Ectodermal cell (in vitro differentiated cells): ENCODE measurements around the gene USP2.

ENCODE experiments used
- H3K27ac ChIP-seq: 2 replicates; pipeline ENCODE4 v1.7.0; 2013; ENCODE audit warnings: mild to moderate bottlenecking, low read depth, low read length; ENCODE audit not compliant: insufficient read depth, poor library complexity, severe bottlenecking
- H3K27me3 ChIP-seq: 2 replicates; pipeline ENCODE4 v1.7.0; 2013; ENCODE audit warnings: mild to moderate bottlenecking, low read length; ENCODE audit not compliant: insufficient read depth, control insufficient read depth, poor library complexity, severe bottlenecking
- H3K36me3 ChIP-seq: one replicate; pipeline ENCODE4 v1.7.0; 2013; ENCODE audit warnings: low read length; ENCODE audit not compliant: control insufficient read depth, insufficient read depth
- H3K4me1 ChIP-seq: one replicate; pipeline ENCODE4 v1.7.0; 2013; ENCODE audit warnings: low read length; ENCODE audit not compliant: control insufficient read depth, insufficient read depth
- H3K4me3 ChIP-seq: 2 replicates; pipeline ENCODE4 v1.7.0; 2013; ENCODE audit warnings: low read depth, low read length, control low read depth; ENCODE audit not compliant: insufficient read depth
- H3K9me3 ChIP-seq: 2 replicates; pipeline ENCODE4 v1.7.0; 2013; ENCODE audit warnings: mild to moderate bottlenecking, low read length, moderate library complexity; ENCODE audit not compliant: control insufficient read depth
- WGBS, 2 experiments: methylation state at CpG; one replicate each; pipeline ENCODE4 v1.1.7; 2013; ENCODE audit warnings: missing lambda C conversion rate in 2 of 2; 5-methylcytosine and 5-hydroxymethylcytosine counted together

The USP2 gene

GRCh38 chr11:119371778-119372182 is 9.7 kb downstream of the USP2 start:
- Histone ChIP-seq H3K36me3 (no peaks in the 10 kb centered on the region), H3K4me3 (no peak overlapping the region), H3K27me3 (no peaks in the 10 kb centered on the region), H3K9me3 (no peaks in the 10 kb centered on the region), H3K4me1 (peaks cover 71% of the 10 kb centered on the region), H3K27ac (no peak overlapping the region)
- 77 to 78% methylated on average over 8 of the region's 8 CpGs for WGBS, 2 experiments

GRCh38 chr11:119371067-119371601 is 10.4 kb downstream of the USP2 start:
- Histone ChIP-seq H3K4me1 (peaks cover 64% of the 10 kb centered on the region), H3K36me3 (no peaks in the 10 kb centered on the region), H3K27ac (no peak overlapping the region), H3K4me3 (no peak overlapping the region), H3K9me3 (no peaks in the 10 kb centered on the region), H3K27me3 (no peaks in the 10 kb centered on the region)
- WGBS, 2 experiments, result 75 to 80% methylated on average over 8 of the region's 8 CpGs

GRCh38 chr11:119370486-119371046 is 10.9 kb downstream of the USP2 start:
- no peak overlapping the region for H3K27ac ChIP-seq
- H3K4me3 ChIP-seq, result no peak overlapping the region
- no peaks in the 10 kb centered on the region for H3K9me3 ChIP-seq
- H3K36me3 ChIP-seq, result no peaks in the 10 kb centered on the region
- H3K4me1 ChIP-seq, result peaks cover 58% of the 10 kb centered on the region
- WGBS, 2 experiments, result 82 to 83% methylated on average over 8 of the region's 8 CpGs
- H3K27me3 ChIP-seq, result peaks cover 1% of the 10 kb centered on the region

GRCh38 chr11:119369132-119369925 is 12.2 kb downstream of the USP2 start:
- Histone ChIP-seq H3K27ac (no peak overlapping the region), H3K27me3 (peaks cover 14% of the 10 kb centered on the region), H3K9me3 (no peaks in the 10 kb centered on the region), H3K4me1 (peaks cover 46% of the 10 kb centered on the region), H3K36me3 (no peaks in the 10 kb centered on the region), H3K4me3 (no peak overlapping the region)
- 84 to 85% methylated on average over 13 of the region's 13 CpGs for WGBS, 2 experiments

GRCh38 chr11:119368121-119369034 is 13.1 kb downstream of the USP2 start:
- Histone ChIP-seq H3K4me1 (peaks cover 50% of the 10 kb centered on the region), H3K27me3 (peaks cover 23% of the 10 kb centered on the region), H3K36me3 (no peaks in the 10 kb centered on the region), H3K9me3 (no peaks in the 10 kb centered on the region), H3K27ac (no peak overlapping the region), H3K4me3 (no peak overlapping the region)
- WGBS, 2 experiments, result 75 to 76% methylated on average over 17 of the region's 17 CpGs

- Histone ChIP-seq H3K36me3 (no peaks in the 10 kb centered on the region), H3K27ac (no peak overlapping the region), H3K4me3 (no peak overlapping the region), H3K4me1 (peaks cover 57% of the 10 kb centered on the region), H3K9me3 (no peaks in the 10 kb centered on the region), H3K27me3 (peaks cover 30% of the 10 kb centered on the region)
- 81 to 90% methylated on average over 9 of the region's 9 CpGs for WGBS, 2 experiments
These were observed 13.8 kb downstream of the USP2 start for GRCh38 chr11:119367661-119368120.

GRCh38 chr11:119366690-119367620 is 14.5 kb downstream of the USP2 start:
- Histone ChIP-seq H3K36me3 (no peaks in the 10 kb centered on the region), H3K27ac (no peak overlapping the region), H3K27me3 (peaks cover 37% of the 10 kb centered on the region), H3K4me1 (peaks cover 58% of the 10 kb centered on the region), H3K4me3 (no peak overlapping the region), H3K9me3 (no peaks in the 10 kb centered on the region)
- 88 to 90% methylated on average over 11 of the region's 11 CpGs for WGBS, 2 experiments

GRCh38 chr11:119365071-119365591 is 16.4 kb downstream of the USP2 start:
- H3K27me3 ChIP-seq, result peaks cover 38% of the 10 kb centered on the region
- H3K27ac ChIP-seq, result no peak overlapping the region
- no peak overlapping the region for H3K4me3 ChIP-seq
- H3K36me3 ChIP-seq, result no peaks in the 10 kb centered on the region
- 77 to 81% methylated on average over 6 of the region's 6 CpGs for WGBS, 2 experiments
- H3K4me1 ChIP-seq, result peaks cover 56% of the 10 kb centered on the region
- no peaks in the 10 kb centered on the region for H3K9me3 ChIP-seq
